SK-N-SH treated with all-trans-retinoic acid at 6 μM for 48 hours (cell line): ENCODE data around the gene UROC1.

Experiments
- ATAC-seq: fragments of 200-7000 bp; cut with Tn5 transposase; 3 replicates; pipeline ENCODE4 v1.9.1; 2020; ENCODE audit warnings: mild to moderate bottlenecking, moderate library complexity
- ARNTL ChIP-seq: fragments of 450-650 bp; formaldehyde crosslinking; IDR thresholded peaks from 2 replicates; pipeline ENCODE4 v1.5.0; 2020; ENCODE audit warnings: low read depth, mild to moderate bottlenecking, moderate library complexity, borderline replicate concordance
- BACH2 ChIP-seq: fragments of 250-450 bp; sonication (Bioruptor Pico); IDR thresholded peaks from 2 replicates; pipeline ENCODE4 v1.9.0; 2021; ENCODE audit warnings: mild to moderate bottlenecking, borderline replicate concordance
- CSDC2 ChIP-seq: fragments of 250-450 bp; sonication (Bioruptor Pico); IDR thresholded peaks from 2 replicates; pipeline ENCODE4 v1.5.0; 2020; ENCODE audit warnings: mild to moderate bottlenecking, moderate library complexity
- CSRNP3 ChIP-seq: fragments of 250-450 bp; sonication (Bioruptor Pico); IDR thresholded peaks from 2 replicates; pipeline ENCODE4 v1.5.1; 2021; ENCODE audit warnings: mild to moderate bottlenecking, moderate library complexity
- ESRRG ChIP-seq: fragments of 250-450 bp; sonication (Bioruptor Pico); IDR thresholded peaks from 2 replicates; pipeline ENCODE4 v1.6.1; 2021; ENCODE audit warnings: mild to moderate bottlenecking
- GLIS3 ChIP-seq: fragments of 250-450 bp; sonication (Bioruptor Pico); IDR thresholded peaks from 2 replicates; pipeline ENCODE4 v1.5.0; 2020; ENCODE audit warnings: mild to moderate bottlenecking, moderate library complexity
- ISL1 ChIP-seq: fragments of 250-450 bp; sonication (Bioruptor Pico); IDR thresholded peaks from 2 replicates; pipeline ENCODE4 v2.1.2; 2022; ENCODE audit warnings: mild to moderate bottlenecking, moderate library complexity
- OSR1 ChIP-seq: fragments of 250-450 bp; sonication (Bioruptor Pico); IDR thresholded peaks from 2 replicates; pipeline ENCODE4 v1.8.0; 2022; ENCODE audit warnings: moderate library complexity, mild to moderate bottlenecking, inconsistent platforms
- PATZ1 ChIP-seq: fragments of 250-450 bp; sonication (Bioruptor Pico); IDR thresholded peaks from 2 replicates; pipeline ENCODE4 v1.8.0; 2020; ENCODE audit warnings: mild to moderate bottlenecking, moderate library complexity, borderline replicate concordance
- PPARA ChIP-seq: fragments of 250-450 bp; sonication (Bioruptor Pico); IDR thresholded peaks from 2 replicates; pipeline ENCODE4 v1.5.0; 2020; ENCODE audit warnings: mild to moderate bottlenecking, borderline replicate concordance
- RARB ChIP-seq: fragments of 250-450 bp; sonication (Bioruptor Pico); IDR thresholded peaks from 2 replicates; pipeline ENCODE4 v1.8.0; 2021; ENCODE audit warnings: mild to moderate bottlenecking, moderate library complexity
- SNAI2 ChIP-seq: fragments of 250-450 bp; sonication (Bioruptor Pico); IDR thresholded peaks from 2 replicates; pipeline ENCODE4 v1.5.0; 2020; ENCODE audit warnings: mild to moderate bottlenecking, moderate library complexity
- TCF4 ChIP-seq: fragments of 250-450 bp; sonication (Bioruptor Pico); IDR thresholded peaks from 2 replicates; pipeline ENCODE4 v1.8.0; 2021; ENCODE audit warnings: mild to moderate bottlenecking, moderate library complexity, borderline replicate concordance
- TOX ChIP-seq: fragments of 250-450 bp; sonication (Bioruptor Pico); IDR thresholded peaks from 2 replicates; pipeline ENCODE4 v1.8.0; 2021; ENCODE audit warnings: mild to moderate bottlenecking, moderate library complexity, borderline replicate concordance
- TSHZ2 ChIP-seq: fragments of 250-450 bp; sonication (Bioruptor Pico); IDR thresholded peaks from 2 replicates; pipeline ENCODE4 v1.5.0; 2020; ENCODE audit warnings: mild to moderate bottlenecking, moderate library complexity
- ZC3H10 ChIP-seq: fragments of 250-450 bp; sonication (Bioruptor Pico); IDR thresholded peaks from 2 replicates; pipeline ENCODE4 v1.5.1; 2021; ENCODE audit warnings: mild to moderate bottlenecking, moderate library complexity
- ZFP3 ChIP-seq: fragments of 250-450 bp; sonication (Bioruptor Pico); IDR thresholded peaks from 2 replicates; pipeline ENCODE4 v1.5.0; 2020; ENCODE audit warnings: mild to moderate bottlenecking, moderate library complexity
- ZFP30 ChIP-seq: fragments of 450-650 bp; formaldehyde crosslinking; IDR thresholded peaks from 2 replicates; pipeline ENCODE4 v1.5.0; 2022; ENCODE audit warnings: mild to moderate bottlenecking, moderate library complexity
- ZNF565 ChIP-seq: fragments of 450-650 bp; formaldehyde crosslinking; conservative IDR thresholded peaks from 2 replicates; pipeline ENCODE4 v1.5.0; 2020; ENCODE audit warnings: low read depth, mild to moderate bottlenecking, moderate library complexity
- ZNF70 ChIP-seq: fragments of 450-650 bp; formaldehyde crosslinking; IDR thresholded peaks from 2 replicates; pipeline ENCODE4 v1.5.0; 2020; ENCODE audit warnings: mild to moderate bottlenecking, moderate library complexity
- TF ChIP-seq, protein P1 (sequence below): fragments of 250-450 bp; sonication (Bioruptor Pico); IDR thresholded peaks from 2 replicates; pipeline ENCODE4 v1.8.0; 2021; ENCODE audit warnings: low read depth, mild to moderate bottlenecking, moderate library complexity, borderline replicate concordance

Gene UROC1

DNA sequence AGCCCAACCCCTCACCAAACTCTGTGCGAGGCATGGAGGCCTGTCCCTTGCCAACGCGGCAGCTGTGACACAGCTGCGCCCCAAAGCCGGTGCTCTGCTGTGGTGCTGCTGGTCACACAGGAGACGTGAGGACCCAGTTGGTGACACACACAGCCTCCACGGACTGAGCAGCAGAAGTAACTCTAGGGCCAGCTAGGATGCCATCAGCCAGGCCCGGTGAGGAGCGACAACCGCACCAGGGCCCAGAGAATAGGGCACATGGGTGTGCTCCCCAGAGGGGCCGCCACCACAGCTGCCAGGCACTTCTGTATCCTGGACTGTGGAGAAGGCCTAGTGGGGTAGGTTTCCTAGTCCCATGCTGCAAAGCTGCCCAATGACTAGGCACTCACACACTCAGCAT is 52.6 kb downstream of the UROC1 start:
- no peak for TF ChIP-seq ISL1 (CRISPR knock-in tag)
- TF ChIP-seq ZNF70 (CRISPR knock-in tag), result no peak
- TF ChIP-seq PPARA, result no peak
- no peak for TF ChIP-seq TSHZ2 (CRISPR knock-in tag)
- no peak for TF ChIP-seq ZC3H10 (CRISPR knock-in tag)
- no peak for TF ChIP-seq ESRRG
- no peak for TF ChIP-seq TCF4 (CRISPR knock-in tag)
- no peak for ATAC-seq

GRCh38 chr3:126464494-126464893 is 53.1 kb downstream of the UROC1 start:
- TF ChIP-seq GLIS3 (CRISPR knock-in tag) (no peak), ZFP30 (CRISPR knock-in tag) (no peak), TSHZ2 (CRISPR knock-in tag) (no peak), ARNTL (no peak), ZNF70 (CRISPR knock-in tag) (no peak), CSDC2 (CRISPR knock-in tag) (no peak), ZFP3 (CRISPR knock-in tag) (no peak), ZNF565 (CRISPR knock-in tag) (no peak), ZC3H10 (CRISPR knock-in tag) (no peak), RARB (CRISPR knock-in tag) (no peak), PPARA (no peak), BACH2 (CRISPR knock-in tag) (no peak), ESRRG (no peak), ISL1 (CRISPR knock-in tag) (no peak), OSR1 (CRISPR knock-in tag) (no peak), TOX (CRISPR knock-in tag) (no peak), PATZ1 (CRISPR knock-in tag) (no peak), CSRNP3 (CRISPR knock-in tag) (no peak)
- TF ChIP-seq, protein P1, sequence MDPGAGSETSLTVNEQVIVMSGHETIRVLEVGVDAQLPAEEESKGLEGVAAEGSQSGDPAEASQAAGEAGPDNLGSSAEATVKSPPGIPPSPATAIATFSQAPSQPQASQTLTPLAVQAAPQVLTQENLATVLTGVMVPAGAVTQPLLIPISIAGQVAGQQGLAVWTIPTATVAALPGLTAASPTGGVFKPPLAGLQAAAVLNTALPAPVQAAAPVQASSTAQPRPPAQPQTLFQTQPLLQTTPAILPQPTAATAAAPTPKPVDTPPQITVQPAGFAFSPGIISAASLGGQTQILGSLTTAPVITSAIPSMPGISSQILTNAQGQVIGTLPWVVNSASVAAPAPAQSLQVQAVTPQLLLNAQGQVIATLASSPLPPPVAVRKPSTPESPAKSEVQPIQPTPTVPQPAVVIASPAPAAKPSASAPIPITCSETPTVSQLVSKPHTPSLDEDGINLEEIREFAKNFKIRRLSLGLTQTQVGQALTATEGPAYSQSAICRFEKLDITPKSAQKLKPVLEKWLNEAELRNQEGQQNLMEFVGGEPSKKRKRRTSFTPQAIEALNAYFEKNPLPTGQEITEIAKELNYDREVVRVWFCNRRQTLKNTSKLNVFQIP (CRISPR knock-in tag), result no peak
- no peak for ATAC-seq

DNA sequence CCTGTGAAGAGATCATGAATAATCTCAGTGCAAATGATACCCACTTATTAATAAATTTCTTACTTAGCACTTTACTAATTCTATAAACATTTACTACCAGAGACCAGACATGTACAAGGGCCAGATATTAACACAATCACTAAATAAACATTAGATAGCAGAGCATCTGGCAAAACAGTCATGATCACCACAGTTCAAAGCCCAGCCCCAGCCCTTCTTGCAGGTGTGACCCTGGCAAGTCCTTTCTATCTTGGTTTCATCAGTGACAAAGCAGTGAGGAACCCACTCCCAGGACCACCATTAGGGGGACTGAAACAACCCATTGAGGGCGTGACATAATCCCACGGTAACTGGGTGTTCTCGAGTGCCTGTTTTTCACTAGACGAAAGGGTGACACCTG is 53.5 kb downstream of the UROC1 start:
- TF ChIP-seq ZNF565 (CRISPR knock-in tag), result no peak
- no peak for TF ChIP-seq BACH2 (CRISPR knock-in tag)
- no peak for TF ChIP-seq TOX (CRISPR knock-in tag)
- no peak for TF ChIP-seq ZFP3 (CRISPR knock-in tag)
- TF ChIP-seq ZNF70 (CRISPR knock-in tag), result no peak
- no peak for TF ChIP-seq TSHZ2 (CRISPR knock-in tag)
- TF ChIP-seq TCF4 (CRISPR knock-in tag), result no peak
- TF ChIP-seq ZFP30 (CRISPR knock-in tag), result no peak
- TF ChIP-seq SNAI2 (CRISPR knock-in tag), result no peak
- no peak for TF ChIP-seq RARB (CRISPR knock-in tag)
- TF ChIP-seq GLIS3 (CRISPR knock-in tag), result no peak
- no peak for ATAC-seq
